Liver (tissue), 9 donors: ENCODE results near the gene KCNJ11. TPM values are rescaled to one million over a fixed set of nuclear protein-coding genes. Genes with fewer than 3 reads are reported as not detected.

ENCODE experiments used
- DNase-seq: peaks from one replicate; pipeline ENCODE4 v3.0.0-alpha.2; 2017; ENCODE audit warnings: low spot score
- H3K27ac ChIP-seq, 2 donors: one replicate each; pipeline ENCODE4 v1.7.0; 2013; ENCODE audit warnings: inconsistent platforms in 2 of 2, low read length in 2 of 2, control low read depth in 1 of 2, low read depth in 1 of 2, mild to moderate bottlenecking in 1 of 2
- H3K27me3 ChIP-seq, 4 donors: one replicate each; pipeline versions ENCODE4 v1.6.1 to v1.7.0; 2013; ENCODE audit warnings: low read length in 3 of 4, inconsistent platforms in 1 of 4, mild to moderate bottlenecking in 1 of 4, moderate library complexity in 1 of 4; ENCODE audit not compliant: control insufficient read depth in 4 of 4, insufficient read depth in 4 of 4
- H3K36me3 ChIP-seq, 4 donors: one replicate each; pipeline versions ENCODE4 v1.6.1 to v1.7.0; 2013; ENCODE audit warnings: low read length in 3 of 4, mild to moderate bottlenecking in 3 of 4, low read depth in 1 of 4, moderate library complexity in 1 of 4; ENCODE audit not compliant: control insufficient read depth in 4 of 4, insufficient read depth in 3 of 4
- H3K4me1 ChIP-seq, 4 donors: one replicate each; pipeline versions ENCODE4 v1.6.1 to v1.7.0; 2013; ENCODE audit warnings: low read length in 3 of 4, mild to moderate bottlenecking in 3 of 4, moderate library complexity in 1 of 4; ENCODE audit not compliant: control insufficient read depth in 4 of 4, insufficient read depth in 4 of 4
- H3K4me3 ChIP-seq, 3 donors: one replicate each; pipeline versions ENCODE4 v1.6.1 to v1.7.0; 2013; ENCODE audit warnings: low read length in 3 of 3, control low read depth in 1 of 3, low read depth in 1 of 3, mild to moderate bottlenecking in 1 of 3
- H3K9ac ChIP-seq, 2 donors: one replicate each; pipeline ENCODE4 v1.7.0; 2013; ENCODE audit warnings: low read length in 2 of 2, mild to moderate bottlenecking in 2 of 2, moderate library complexity in 2 of 2, control low read depth in 1 of 2, low read depth in 1 of 2
- H3K9me3 ChIP-seq, 4 donors: one replicate each; pipeline versions ENCODE4 v1.6.1 to v1.7.0; 2013; ENCODE audit warnings: low read length in 3 of 4; ENCODE audit not compliant: control insufficient read depth in 4 of 4
- EGR1 ChIP-seq, 2 donors: IDR thresholded peaks; 2 replicates each; pipeline ENCODE4 v1.6.1; 2016 to 2018; ENCODE audit warnings: antibody characterized with exemption in 2 of 2, low read depth in 2 of 2
- FOXA1 ChIP-seq: IDR thresholded peaks from 2 replicates; pipeline ENCODE4 v1.6.1; 2016; ENCODE audit warnings: antibody characterized with exemption
- FOXA2 ChIP-seq: IDR thresholded peaks from 2 replicates; pipeline ENCODE4 v1.6.1; 2016; ENCODE audit warnings: antibody characterized with exemption
- GABPA ChIP-seq, 2 donors: IDR thresholded peaks in 1 of 2; conservative IDR thresholded peaks in 1 of 2; 2 replicates each; pipeline ENCODE4 v1.6.1; 2016; ENCODE audit warnings: antibody characterized with exemption in 2 of 2, mild to moderate bottlenecking in 1 of 2, moderate library complexity in 1 of 2
- HNF4A ChIP-seq, 2 donors: conservative IDR thresholded peaks; 2 replicates each; pipeline ENCODE4 v1.6.1; 2016; ENCODE audit warnings: antibody characterized with exemption in 2 of 2, mild to moderate bottlenecking in 2 of 2
- HNF4G ChIP-seq: IDR thresholded peaks from 2 replicates; pipeline ENCODE4 v1.6.1; 2016; ENCODE audit warnings: antibody characterized with exemption
- JUND ChIP-seq, 2 donors: IDR thresholded peaks; 2 replicates each; pipeline ENCODE4 v1.6.1; 2016; ENCODE audit warnings: antibody characterized with exemption in 2 of 2
- MAX ChIP-seq: IDR thresholded peaks from 2 replicates; pipeline ENCODE4 v1.6.1; 2016; ENCODE audit warnings: antibody characterized with exemption
- NR2F2 ChIP-seq: IDR thresholded peaks from 2 replicates; pipeline ENCODE4 v1.6.1; 2016; ENCODE audit warnings: antibody characterized with exemption
- RAD21 ChIP-seq, 2 donors: IDR thresholded peaks; 2 replicates each; pipeline ENCODE4 v1.6.1; 2016; ENCODE audit warnings: antibody characterized with exemption in 2 of 2, mild to moderate bottlenecking in 2 of 2
- RXRA ChIP-seq, 2 donors: IDR thresholded peaks; 2 replicates each; pipeline ENCODE4 v1.6.1; 2017 to 2018; ENCODE audit warnings: antibody characterized with exemption in 2 of 2, mild to moderate bottlenecking in 1 of 2
- TAF1 ChIP-seq: conservative IDR thresholded peaks from 2 replicates; pipeline ENCODE4 v1.6.1; 2016; ENCODE audit warnings: antibody characterized with exemption, mild to moderate bottlenecking
- YY1 ChIP-seq: IDR thresholded peaks from 2 replicates; pipeline ENCODE4 v1.6.1; 2016; ENCODE audit warnings: antibody characterized with exemption, mild to moderate bottlenecking
- ZBTB33 ChIP-seq: IDR thresholded peaks from 2 replicates; pipeline ENCODE4 v1.6.1; 2016; ENCODE audit warnings: antibody characterized with exemption
- WGBS: extraction: QIAGEN DNeasy Blood & Tissue Kit; methylation state at CpG from one replicate; pipeline ENCODE4 v1.1.7; 2013; 5-methylcytosine and 5-hydroxymethylcytosine counted together
- polyA plus RNA-seq, 2 donors: library from polyadenylated mRNA; stranded (reverse) in 1 of 2; unstranded in 1 of 2; fragments of 200-250 nt in 1 of 2; fragments of >200 nt in 1 of 2; fragmentation: Nextera tagmentation in 1 of 2; extraction: Ambion mirVana in 1 of 2; gene quantifications; one replicate each; pipeline versions ENCODE4 v1.2.1 to v1.2.3, GENCODE V29; 2013 to 2015
- total RNA-seq, 2 donors: library from RNA; depleted of rRNA; stranded (reverse); fragments of >200 nt; gene quantifications; one replicate each; pipeline ENCODE4 v1.2.3, GENCODE V29; 2014
- TF ChIP-seq, protein P1 (sequence below): IDR thresholded peaks from 2 replicates; pipeline ENCODE4 v1.6.1; 2016; ENCODE audit warnings: antibody characterized with exemption
- TF ChIP-seq, protein P2 (sequence below): fragments of 150-350 bp; IDR thresholded peaks from 2 replicates; pipeline ENCODE4 v1.5.1; 2017; ENCODE audit warnings: improper control_type of control experiment, low read depth, low read length; ENCODE audit not compliant: missing input control
- TF ChIP-seq, protein P3 (sequence below): IDR thresholded peaks from 2 replicates; pipeline ENCODE4 v1.6.1; 2016; ENCODE audit warnings: antibody characterized with exemption, mild to moderate bottlenecking
- donor health status: healthy.
- donor health status: healthy.
- donor health status: healthy.
- donor health status: healthy.
- donor health status: healthy.

The KCNJ11 gene
- total and polyA plus RNA-seq, 4 donors: 0.28 to 1.1 (median 0.75) TPM; not detected in 1

DNA sequence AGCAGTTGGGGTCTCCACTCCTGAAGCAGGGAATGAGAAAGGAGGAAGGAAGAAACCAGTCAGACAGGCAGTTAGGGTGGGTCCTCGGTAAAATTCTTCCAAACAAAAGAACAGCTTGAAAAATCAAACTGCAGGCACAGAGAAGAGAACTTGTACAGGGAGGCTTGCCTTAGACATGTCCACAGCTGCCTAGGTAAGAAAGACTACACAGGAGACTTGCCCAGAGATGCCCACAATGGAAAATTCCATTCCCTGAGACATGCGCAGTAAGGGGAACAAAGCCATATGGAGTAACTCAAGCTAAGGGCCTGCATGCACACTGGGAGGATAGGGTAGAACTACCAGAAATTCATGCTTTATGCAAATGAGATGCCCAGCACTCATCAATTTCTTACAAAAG lies 9.8 kb downstream of the KCNJ11 start:
- Histone ChIP-seq H3K9ac (no peak overlapping the region), H3K9me3 (peaks cover 1 to 25% (median 6%) of the 10 kb centered on the region in 4 donors), H3K4me1 (no peaks in the 10 kb centered on the region), H3K4me3 (no peak overlapping the region), H3K36me3 (no peaks in the 10 kb centered on the region), H3K27me3 (no peaks in the 10 kb centered on the region), H3K27ac (no peak overlapping the region)
- WGBS: 50% methylated on average over 2 of the region's 2 CpGs
- TF ChIP-seq, protein P1, sequence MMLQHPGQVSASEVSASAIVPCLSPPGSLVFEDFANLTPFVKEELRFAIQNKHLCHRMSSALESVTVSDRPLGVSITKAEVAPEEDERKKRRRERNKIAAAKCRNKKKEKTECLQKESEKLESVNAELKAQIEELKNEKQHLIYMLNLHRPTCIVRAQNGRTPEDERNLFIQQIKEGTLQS: no peak
- TF ChIP-seq RAD21 (IDR thresholded peaks at IDR 0.05): no peak
- TF ChIP-seq, protein P2, sequence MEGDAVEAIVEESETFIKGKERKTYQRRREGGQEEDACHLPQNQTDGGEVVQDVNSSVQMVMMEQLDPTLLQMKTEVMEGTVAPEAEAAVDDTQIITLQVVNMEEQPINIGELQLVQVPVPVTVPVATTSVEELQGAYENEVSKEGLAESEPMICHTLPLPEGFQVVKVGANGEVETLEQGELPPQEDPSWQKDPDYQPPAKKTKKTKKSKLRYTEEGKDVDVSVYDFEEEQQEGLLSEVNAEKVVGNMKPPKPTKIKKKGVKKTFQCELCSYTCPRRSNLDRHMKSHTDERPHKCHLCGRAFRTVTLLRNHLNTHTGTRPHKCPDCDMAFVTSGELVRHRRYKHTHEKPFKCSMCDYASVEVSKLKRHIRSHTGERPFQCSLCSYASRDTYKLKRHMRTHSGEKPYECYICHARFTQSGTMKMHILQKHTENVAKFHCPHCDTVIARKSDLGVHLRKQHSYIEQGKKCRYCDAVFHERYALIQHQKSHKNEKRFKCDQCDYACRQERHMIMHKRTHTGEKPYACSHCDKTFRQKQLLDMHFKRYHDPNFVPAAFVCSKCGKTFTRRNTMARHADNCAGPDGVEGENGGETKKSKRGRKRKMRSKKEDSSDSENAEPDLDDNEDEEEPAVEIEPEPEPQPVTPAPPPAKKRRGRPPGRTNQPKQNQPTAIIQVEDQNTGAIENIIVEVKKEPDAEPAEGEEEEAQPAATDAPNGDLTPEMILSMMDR: no peak
- no peak for TF ChIP-seq EGR1 (IDR thresholded peaks at IDR 0.05; ENCODE audit: low read depth in 2 of 2)
- TF ChIP-seq ZBTB33: no peak
- TF ChIP-seq NR2F2: no peak
- TF ChIP-seq MAX: no peak
- no peak for TF ChIP-seq FOXA2
- TF ChIP-seq YY1: no peak
- no peak for TF ChIP-seq RXRA (IDR thresholded peaks at IDR 0.05)
- TF ChIP-seq JUND (IDR thresholded peaks at IDR 0.05): no peak
- no peak for TF ChIP-seq FOXA1
- no peak for TF ChIP-seq HNF4G
- no peak for TF ChIP-seq TAF1
- no peak for TF ChIP-seq GABPA (IDR thresholded peaks at IDR 0.05 in 1 of 2, conservative IDR thresholded peaks at IDR 0.05 in 1 of 2)
- TF ChIP-seq, protein P3, sequence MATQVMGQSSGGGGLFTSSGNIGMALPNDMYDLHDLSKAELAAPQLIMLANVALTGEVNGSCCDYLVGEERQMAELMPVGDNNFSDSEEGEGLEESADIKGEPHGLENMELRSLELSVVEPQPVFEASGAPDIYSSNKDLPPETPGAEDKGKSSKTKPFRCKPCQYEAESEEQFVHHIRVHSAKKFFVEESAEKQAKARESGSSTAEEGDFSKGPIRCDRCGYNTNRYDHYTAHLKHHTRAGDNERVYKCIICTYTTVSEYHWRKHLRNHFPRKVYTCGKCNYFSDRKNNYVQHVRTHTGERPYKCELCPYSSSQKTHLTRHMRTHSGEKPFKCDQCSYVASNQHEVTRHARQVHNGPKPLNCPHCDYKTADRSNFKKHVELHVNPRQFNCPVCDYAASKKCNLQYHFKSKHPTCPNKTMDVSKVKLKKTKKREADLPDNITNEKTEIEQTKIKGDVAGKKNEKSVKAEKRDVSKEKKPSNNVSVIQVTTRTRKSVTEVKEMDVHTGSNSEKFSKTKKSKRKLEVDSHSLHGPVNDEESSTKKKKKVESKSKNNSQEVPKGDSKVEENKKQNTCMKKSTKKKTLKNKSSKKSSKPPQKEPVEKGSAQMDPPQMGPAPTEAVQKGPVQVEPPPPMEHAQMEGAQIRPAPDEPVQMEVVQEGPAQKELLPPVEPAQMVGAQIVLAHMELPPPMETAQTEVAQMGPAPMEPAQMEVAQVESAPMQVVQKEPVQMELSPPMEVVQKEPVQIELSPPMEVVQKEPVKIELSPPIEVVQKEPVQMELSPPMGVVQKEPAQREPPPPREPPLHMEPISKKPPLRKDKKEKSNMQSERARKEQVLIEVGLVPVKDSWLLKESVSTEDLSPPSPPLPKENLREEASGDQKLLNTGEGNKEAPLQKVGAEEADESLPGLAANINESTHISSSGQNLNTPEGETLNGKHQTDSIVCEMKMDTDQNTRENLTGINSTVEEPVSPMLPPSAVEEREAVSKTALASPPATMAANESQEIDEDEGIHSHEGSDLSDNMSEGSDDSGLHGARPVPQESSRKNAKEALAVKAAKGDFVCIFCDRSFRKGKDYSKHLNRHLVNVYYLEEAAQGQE: no peak
- DNase-seq: no peak

DNA sequence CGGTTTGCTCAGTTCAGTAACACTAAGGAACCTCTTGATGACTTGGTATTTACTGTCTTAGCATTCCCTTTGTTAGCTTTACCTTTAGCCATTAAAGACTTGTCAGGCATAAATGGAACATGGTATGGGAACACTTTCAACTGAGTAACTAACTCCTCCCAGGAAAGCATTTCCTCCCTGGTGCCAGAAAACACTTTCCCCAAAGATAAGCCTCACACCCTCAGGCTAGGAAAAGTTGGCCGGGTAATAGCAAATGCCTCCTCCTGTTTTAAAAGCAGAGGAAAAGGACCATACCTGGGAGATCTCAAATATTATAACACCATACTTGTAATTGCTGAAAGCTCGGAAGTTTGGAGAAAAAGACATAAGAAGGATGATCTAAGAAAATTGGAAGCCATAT lies 12.0 kb downstream of the KCNJ11 start:
- no peak for DNase-seq
- Histone ChIP-seq H3K27me3 (no peaks in the 10 kb centered on the region), H3K36me3 (peaks cover 0 to 4% (median 0%) of the 10 kb centered on the region in 4 donors), H3K4me1 (no peaks in the 10 kb centered on the region), H3K4me3 (no peak overlapping the region), H3K9ac (no peak overlapping the region), H3K27ac (no peak overlapping the region), H3K9me3 (peaks cover 20 to 36% (median 26%) of the 10 kb centered on the region in 4 donors)
- 92% methylated on average over 3 of the region's 3 CpGs for WGBS
- no peak for TF ChIP-seq RXRA (IDR thresholded peaks at IDR 0.05)
- no peak for TF ChIP-seq GABPA (IDR thresholded peaks at IDR 0.05 in 1 of 2, conservative IDR thresholded peaks at IDR 0.05 in 1 of 2)
- TF ChIP-seq EGR1 (IDR thresholded peaks at IDR 0.05; ENCODE audit: low read depth in 2 of 2): no peak
- no peak for TF ChIP-seq YY1
- no peak for TF ChIP-seq ZBTB33
- TF ChIP-seq, protein P3: no peak
- TF ChIP-seq, protein P1: no peak
- TF ChIP-seq TAF1: no peak
- TF ChIP-seq JUND (IDR thresholded peaks at IDR 0.05): no peak
- no peak for TF ChIP-seq HNF4A (conservative IDR thresholded peaks at IDR 0.05)
- TF ChIP-seq RAD21 (IDR thresholded peaks at IDR 0.05): no peak
- no peak for TF ChIP-seq FOXA1
